ENCODE data around the gene PPP6R2.
"Not testable (repeated sequence)": the region's sequence is repeated elsewhere in the genome, so short reads cannot be mapped to it uniquely, and the experiment has no call there.

Gene PPP6R2

DNA sequence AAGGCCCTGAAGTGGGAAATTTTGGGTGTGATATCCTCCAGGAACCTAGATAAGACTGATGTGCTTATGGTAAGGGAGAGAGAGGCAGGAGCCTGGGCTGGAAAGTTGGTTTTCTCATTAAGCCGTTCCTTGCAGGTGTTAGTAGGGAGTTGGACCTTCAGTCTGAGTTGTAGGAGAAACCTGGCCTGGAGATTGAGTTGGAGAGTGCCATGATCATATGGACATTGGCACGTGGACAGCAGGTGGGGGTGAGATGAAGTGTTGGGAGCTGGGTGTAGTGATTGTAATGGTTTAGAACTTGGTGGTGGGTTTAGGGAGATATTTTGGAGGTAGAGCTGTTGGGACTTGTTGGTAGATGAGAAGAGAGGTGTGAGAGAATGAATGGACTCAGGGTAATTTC, 4.9 kb downstream of the PPP6R2 start:
- DNase-seq: no peak

GRCh38 chr22:50356186-50356585, 13.1 kb downstream of the PPP6R2 start:
- no peak for DNase-seq

- no peak for DNase-seq
These were observed 14.1 kb downstream of the PPP6R2 start for GRCh38 chr22:50357222-50357621.

DNA sequence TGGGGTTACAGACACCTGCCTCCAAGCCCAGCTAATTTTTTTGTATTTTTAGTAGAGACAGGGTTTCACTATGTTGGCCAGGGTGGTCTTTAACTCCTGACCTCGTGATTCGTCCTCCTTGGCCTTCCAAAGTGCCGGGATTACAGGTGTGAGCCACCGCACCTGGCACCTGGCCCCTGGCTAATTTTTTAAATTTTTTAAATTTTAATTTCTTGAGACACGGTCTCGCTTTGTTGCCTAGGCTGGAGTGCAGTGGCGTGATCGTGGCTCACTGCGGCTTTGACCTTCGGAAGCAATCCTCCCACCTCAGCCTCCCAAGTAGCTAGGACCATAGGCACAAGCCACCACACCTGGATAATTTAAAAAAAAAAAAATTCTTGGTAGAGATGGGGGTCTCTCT, 14.6 kb downstream of the PPP6R2 start:
- no peak for DNase-seq

GRCh38 chr22:50360578-50360977, 17.5 kb downstream of the PPP6R2 start:
- DNase-seq: no peak

DNA sequence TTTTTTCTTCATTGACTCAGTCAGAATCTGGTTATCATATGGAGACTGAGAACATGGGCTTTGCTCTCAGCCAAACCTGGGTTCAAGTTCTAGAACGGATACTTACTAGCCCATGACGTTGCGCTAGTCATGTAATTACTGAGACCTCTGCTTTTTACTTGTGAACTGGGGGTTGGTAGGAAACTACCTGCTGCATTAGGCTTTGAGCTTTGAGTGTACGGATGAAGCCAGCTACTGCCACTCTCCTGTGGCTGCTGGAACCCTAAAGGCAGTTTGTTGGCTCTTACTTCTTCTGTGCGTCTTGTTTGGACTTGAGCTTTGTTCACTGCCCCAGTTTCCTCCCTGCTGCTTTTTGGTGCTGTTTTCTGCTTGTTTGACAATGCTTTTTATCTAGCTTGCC, 18.1 kb downstream of the PPP6R2 start:
- no peak for DNase-seq

DNA sequence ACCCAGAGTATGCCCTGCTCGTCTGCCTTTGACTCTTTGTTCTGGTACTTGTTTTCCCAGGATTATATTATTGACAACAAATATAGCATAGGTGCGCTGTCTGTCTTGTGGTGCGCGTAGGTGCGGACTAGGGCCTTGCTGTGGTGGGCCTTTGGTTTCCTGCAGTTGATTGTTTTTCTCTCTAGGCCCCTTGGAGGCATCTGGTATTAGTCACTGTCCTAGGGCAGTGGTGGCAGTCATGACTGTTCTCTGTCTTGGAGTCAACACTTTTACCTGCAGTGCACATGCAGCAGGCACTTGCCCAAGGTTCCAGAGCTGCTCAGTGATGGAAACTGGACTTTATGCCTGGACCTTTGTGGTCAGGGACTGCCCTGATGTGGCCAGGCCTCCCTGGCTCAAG, 18.6 kb downstream of the PPP6R2 start:
- no peak for DNase-seq

DNA sequence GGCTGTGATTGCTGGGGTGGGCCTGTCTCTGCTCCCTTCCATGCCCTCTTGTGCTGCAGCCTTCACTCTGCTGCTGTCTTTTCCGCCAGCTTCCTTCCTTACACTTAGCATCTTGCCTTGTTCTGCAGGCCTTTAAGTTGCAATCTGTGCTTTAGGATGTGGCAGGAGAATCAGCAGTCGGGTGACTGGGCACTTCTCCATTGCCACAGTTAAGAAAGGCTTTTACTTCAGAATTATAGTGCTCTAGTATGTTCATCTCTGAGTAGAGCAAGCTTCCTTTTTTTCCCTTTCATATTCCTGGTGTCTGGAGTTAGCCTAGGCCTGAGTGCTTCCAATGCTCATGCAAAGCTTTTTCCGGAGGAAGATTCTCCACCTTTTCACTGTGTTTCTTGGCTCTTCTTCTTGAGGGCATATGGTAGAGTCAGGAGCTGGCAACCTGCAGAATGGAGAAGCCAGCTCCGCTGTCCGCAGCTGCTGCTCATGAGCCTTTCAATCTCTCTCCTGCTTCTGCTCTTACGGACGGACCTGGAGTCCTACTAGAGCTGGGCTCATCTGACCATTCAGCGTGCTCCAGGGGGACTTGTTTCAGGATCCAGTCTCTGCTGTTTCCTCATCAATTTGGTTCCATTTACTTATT, 20.2 kb downstream of the PPP6R2 start:
- DNase-seq: no peak

GRCh38 chr22:50363803-50364194, 20.7 kb downstream of the PPP6R2 start:
- DNase-seq: not testable (repeated sequence)

DNA sequence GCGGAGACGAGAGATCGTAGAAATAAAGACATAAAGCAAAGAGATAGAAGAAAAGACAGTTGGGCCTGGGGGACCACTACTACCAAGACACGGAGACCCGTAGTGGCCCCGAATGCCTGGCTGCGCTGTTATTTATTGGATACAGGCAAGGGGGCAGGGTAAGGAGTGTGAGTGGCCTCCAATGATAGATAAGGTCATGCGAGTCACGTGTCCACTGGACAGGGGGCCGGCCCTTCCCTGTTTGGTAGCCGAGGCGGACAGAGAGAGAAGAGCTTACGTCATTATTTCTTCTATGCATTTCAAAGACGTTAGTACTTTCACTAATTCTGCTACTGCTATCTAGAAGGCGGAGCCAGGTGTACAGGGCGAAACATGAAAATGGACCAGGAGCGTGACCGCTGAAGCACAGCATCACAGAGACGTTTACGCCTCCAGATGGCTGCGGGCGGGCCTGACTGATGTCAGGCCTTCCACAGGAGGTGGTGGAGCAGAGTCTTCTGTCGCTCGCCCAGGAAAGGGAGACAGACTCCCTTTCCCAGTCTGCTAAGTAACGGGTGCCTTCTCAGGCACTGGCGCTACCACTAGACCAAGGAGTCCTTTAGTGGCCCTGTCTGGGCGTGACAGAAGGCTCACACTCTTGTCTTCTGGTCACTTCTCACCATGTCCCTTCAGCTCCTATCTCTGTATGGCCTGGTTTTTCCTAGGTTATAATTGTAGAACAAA, 24.8 kb downstream of the PPP6R2 start:
- DNase-seq: no peak

GRCh38 chr22:50371101-50371648, 28.0 kb downstream of the PPP6R2 start:
- DNase-seq: no peak

DNA sequence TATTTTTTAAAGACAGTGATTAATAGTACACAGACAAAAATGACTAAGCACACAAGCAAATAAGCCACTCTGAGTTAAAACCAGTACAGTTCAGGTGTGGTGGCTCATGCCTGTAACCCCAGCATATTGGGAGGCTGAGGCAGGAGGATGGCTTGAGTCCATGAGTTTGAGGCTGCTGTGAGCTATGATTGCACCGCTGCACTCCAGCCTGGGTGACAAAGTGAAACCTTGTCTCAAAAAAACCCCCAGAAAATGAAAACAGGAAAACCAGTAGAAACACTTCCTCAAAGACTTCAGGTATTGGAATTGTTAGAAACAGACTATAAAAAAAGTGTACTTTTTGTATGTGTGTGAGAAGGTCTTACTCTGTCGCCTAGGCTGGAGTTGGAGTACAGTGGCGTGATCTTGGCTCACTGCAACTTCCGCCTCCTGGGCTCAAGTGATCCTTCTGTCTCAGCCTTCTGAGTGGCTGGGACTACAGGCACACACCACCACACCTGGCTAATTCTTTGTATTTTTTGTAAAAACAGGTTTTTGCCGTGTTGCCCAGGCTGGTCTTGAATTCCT, 33.0 kb downstream of the PPP6R2 start:
- no peak for DNase-seq

GRCh38 chr22:50381021-50381555, 38.0 kb downstream of the PPP6R2 start:
- DNase-seq: not testable (repeated sequence)

GRCh38 chr22:50396751-50397370, 53.7 kb downstream of the PPP6R2 start:
- no peak for DNase-seq

GRCh38 chr22:50397371-50398060, 54.4 kb downstream of the PPP6R2 start:
- DNase-seq: not testable (repeated sequence)

GRCh38 chr22:50398831-50399648, 55.9 kb downstream of the PPP6R2 start:
- DNase-seq: no peak

- DNase-seq: no peak
These were observed 56.7 kb downstream of the PPP6R2 start for GRCh38 chr22:50399751-50400331.

GRCh38 chr22:50400406-50400805, 57.3 kb downstream of the PPP6R2 start:
- no peak for DNase-seq

DNA sequence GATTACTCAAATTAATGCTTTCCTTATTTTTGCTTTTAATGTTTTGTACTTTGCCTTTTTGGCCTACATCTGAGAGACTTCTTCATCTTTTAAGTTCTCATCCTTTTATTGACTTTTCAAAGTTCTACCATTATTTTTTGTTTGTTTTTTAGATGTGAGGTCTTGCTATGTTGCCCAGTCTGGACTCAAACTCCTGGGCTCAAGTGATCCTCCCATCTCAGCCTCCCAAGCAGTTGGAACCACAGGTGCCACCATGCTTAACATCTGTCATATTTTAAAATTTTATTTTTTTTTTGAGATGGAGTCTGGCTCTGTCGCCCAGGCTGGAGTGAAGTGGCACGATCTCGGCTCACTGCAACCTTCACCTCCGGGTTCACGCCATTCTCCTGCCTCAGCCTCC, 57.8 kb downstream of the PPP6R2 start:
- DNase-seq: no peak

DNA sequence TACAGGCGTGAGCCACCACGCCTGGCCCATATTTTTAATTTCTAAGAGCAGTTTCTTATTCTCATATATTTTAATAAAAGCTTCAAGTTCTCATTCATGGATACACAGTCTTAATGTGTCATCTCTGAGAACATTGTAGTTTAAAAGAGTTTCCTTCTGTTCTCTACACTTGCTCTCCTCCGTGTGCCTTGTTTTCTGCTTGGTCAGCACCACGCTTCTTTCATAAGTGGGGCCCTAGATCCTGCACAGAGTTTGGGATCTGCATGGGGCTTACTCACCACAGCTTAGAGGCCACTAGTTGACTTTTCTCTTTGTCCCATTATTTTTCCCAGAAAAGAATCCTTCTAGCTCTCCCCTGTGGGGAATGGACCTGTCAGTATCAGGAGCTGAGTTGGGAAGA, 58.8 kb downstream of the PPP6R2 start:
- no peak for DNase-seq

DNA sequence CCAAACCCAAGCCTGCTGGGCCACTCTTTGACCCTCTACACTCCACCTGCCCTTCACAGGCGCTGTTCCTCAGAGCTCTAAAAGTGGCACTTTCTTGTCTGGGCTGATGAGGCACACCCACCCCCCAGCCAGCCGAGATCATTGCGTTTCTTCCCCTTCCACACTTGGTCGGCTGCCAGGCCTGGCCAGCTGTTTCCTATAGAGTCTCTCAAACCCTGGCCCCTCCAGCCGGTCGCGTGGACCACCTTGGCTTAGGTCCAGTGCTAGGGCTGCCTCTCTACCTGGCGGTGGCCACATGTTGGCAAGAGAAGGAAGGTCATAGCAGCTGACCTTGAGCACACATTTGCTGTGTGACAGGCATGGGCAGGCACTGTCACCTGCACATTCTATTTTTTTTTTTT, 60.6 kb downstream of the PPP6R2 start:
- DNase-seq: no peak

Measured in activated T-cell treated with anti-CD3 and anti-CD28 coated beads for 4 hours (primary cell).